ENCODE measurements around the gene ERP29. TPM values are rescaled to one million over a fixed set of nuclear protein-coding genes. Genes with fewer than 3 reads are reported as not detected.

ERP29 gene
- total RNA-seq, 1 donor from 2014 or later: 93.8 TPM

GRCh38 chr12:112018571-112019237 lies 5.5 kb downstream of the ERP29 start:
- Histone ChIP-seq H3K36me3 (ENCODE audit: insufficient read depth, low read length) (peaks cover 20% of the 10 kb centered on the region), H3K4me2 (ENCODE audit: low read length) (peak overlapping the region; percentile 49), H2AFZ (ENCODE audit: low read depth, low read length) (no peak overlapping the region), H3K27ac (ENCODE audit: low read depth, low read length) (peak overlapping the region; percentile 52), H3K4me3 (ENCODE audit: insufficient read depth, low read depth, low read length) (no peak overlapping the region), H3K79me2 (ENCODE audit: insufficient read depth, low read length) (peaks cover 78% of the 10 kb centered on the region), H3K9ac (ENCODE audit: low read length) (peak overlapping the region; percentile 11), H3K27me3 (ENCODE audit: insufficient read depth, low read length) (no peaks in the 10 kb centered on the region), H3K9me3 (ENCODE audit: insufficient read depth, low read depth, low read length) (no peaks in the 10 kb centered on the region), H3K4me1 (ENCODE audit: insufficient read depth, low read length) (peaks cover 18% of the 10 kb centered on the region), H4K20me1 (ENCODE audit: insufficient read depth, low read length) (peaks cover 46% of the 10 kb centered on the region)
- no peak for FAIRE-seq
- Mint-ChIP-seq H3K36me3 (ENCODE audit: low read depth, unreplicated experiment) (peaks cover 17% of the 10 kb centered on the region), H3K9me3 (ENCODE audit: unreplicated experiment) (peaks cover 2% of the 10 kb centered on the region), H3K27ac (ENCODE audit: unreplicated experiment) (no peak overlapping the region), H3K4me1 (ENCODE audit: low read depth, unreplicated experiment) (peaks cover 15% of the 10 kb centered on the region), H3K4me3 (ENCODE audit: unreplicated experiment) (no peak overlapping the region), H3K27me3 (ENCODE audit: low read depth, unreplicated experiment) (no peaks in the 10 kb centered on the region)
- DNase-seq (ENCODE audit: low read depth): peak; percentile 67
- TF ChIP-seq EZH2 (IDR thresholded peaks at IDR 0.05; ENCODE audit: insufficient read depth, low read length) (no peak), CTCF (IDR thresholded peaks at IDR 0.05; ENCODE audit: insufficient read depth, low read depth, low read length) (no peak)

- TF ChIP-seq CTCF (IDR thresholded peaks at IDR 0.05; ENCODE audit: insufficient read depth, low read depth, low read length) (no peak), EZH2 (IDR thresholded peaks at IDR 0.05; ENCODE audit: insufficient read depth, low read length) (no peak)
- Histone ChIP-seq H3K4me3 (ENCODE audit: insufficient read depth, low read depth, low read length) (no peak overlapping the region), H4K20me1 (ENCODE audit: insufficient read depth, low read length) (peaks cover 39% of the 10 kb centered on the region), H3K9me3 (ENCODE audit: insufficient read depth, low read depth, low read length) (no peaks in the 10 kb centered on the region), H3K4me2 (ENCODE audit: low read length) (no peak overlapping the region), H3K4me1 (ENCODE audit: insufficient read depth, low read length) (peaks cover 12% of the 10 kb centered on the region), H3K79me2 (ENCODE audit: insufficient read depth, low read length) (peaks cover 62% of the 10 kb centered on the region), H3K9ac (ENCODE audit: low read length) (no peak overlapping the region), H3K27ac (ENCODE audit: low read depth, low read length) (no peak overlapping the region), H3K27me3 (ENCODE audit: insufficient read depth, low read length) (no peaks in the 10 kb centered on the region), H2AFZ (ENCODE audit: low read depth, low read length) (no peak overlapping the region), H3K36me3 (ENCODE audit: insufficient read depth, low read length) (peaks cover 31% of the 10 kb centered on the region)
- peaks cover 13% of the 10 kb centered on the region for H3K36me3 Mint-ChIP-seq (ENCODE audit: low read depth, unreplicated experiment)
- H3K27me3 Mint-ChIP-seq (ENCODE audit: low read depth, unreplicated experiment): no peaks in the 10 kb centered on the region
- H3K4me1 Mint-ChIP-seq (ENCODE audit: low read depth, unreplicated experiment): peaks cover 12% of the 10 kb centered on the region
- no peak overlapping the region for H3K27ac Mint-ChIP-seq (ENCODE audit: unreplicated experiment)
- no peak overlapping the region for H3K4me3 Mint-ChIP-seq (ENCODE audit: unreplicated experiment)
- no peak for FAIRE-seq
- DNase-seq (ENCODE audit: low read depth): no peak
- H3K9me3 Mint-ChIP-seq (ENCODE audit: unreplicated experiment): no peaks in the 10 kb centered on the region
Measured at GRCh38 chr12:112020947-112021457, 7.8 kb downstream of the ERP29 start.

All from astrocyte (in vitro differentiated cells and primary cell).